GM18907 (cell line): ENCODE measurements around the gene YIPF4.
"Not testable (repeated sequence)": the region's sequence is repeated elsewhere in the genome, so short reads cannot be mapped to it uniquely, and the experiment has no call there.

Experiments
- ATAC-seq: cut with Tn5 transposase; IDR thresholded peaks from one replicate; pipeline ENCODE4 v1.9.1; 2021; ENCODE audit warnings: mild to moderate bottlenecking, moderate library complexity; ENCODE audit not compliant: unreplicated experiment

YIPF4 gene

DNA sequence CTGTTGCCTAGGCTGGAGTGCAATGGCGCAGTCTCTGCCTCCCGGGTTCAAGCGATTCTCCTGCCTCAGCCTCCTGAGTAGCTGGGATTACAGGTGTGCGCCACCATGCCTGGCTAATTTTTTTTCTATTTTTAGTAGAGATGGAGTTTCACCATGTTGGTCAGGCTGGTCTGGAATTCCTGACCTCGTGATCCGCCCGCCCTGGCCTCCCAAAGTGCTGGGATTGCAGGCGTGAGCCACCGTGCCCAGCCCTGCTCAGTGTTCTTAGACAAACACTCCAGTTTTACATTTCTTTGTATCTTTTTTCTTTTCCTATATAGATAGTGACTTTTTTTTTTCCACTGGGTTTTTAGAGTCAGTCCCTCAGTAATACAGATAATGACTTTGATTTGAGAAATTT, 86.6 kb downstream of the YIPF4 start:
- ATAC-seq, result not testable (repeated sequence)

DNA sequence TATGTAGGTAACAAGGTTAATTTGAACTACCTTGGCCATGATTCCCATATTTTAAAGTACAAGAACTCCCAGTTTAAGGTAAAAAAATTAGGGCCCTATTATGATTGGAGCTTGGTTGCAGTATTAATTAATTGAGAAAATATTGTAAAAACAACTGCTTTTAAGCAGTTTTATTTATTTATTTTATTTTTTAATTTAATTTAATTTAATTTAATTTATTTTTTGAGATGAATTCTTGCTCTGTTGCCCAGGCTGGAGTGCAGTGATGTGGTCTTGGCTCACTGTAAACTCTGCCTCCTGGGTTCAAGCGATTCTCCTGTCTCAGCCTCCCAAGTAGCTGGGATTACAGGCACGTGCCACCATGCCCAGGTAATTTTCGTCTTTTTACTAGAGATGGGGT, 88.0 kb downstream of the YIPF4 start:
- not testable (repeated sequence) for ATAC-seq
